Panc1 (cell line): ENCODE measurements around the gene SSR4. TPM values are rescaled to one million over a fixed set of nuclear protein-coding genes. Genes with fewer than 3 reads are reported as not detected.
"Not testable (repeated sequence)": the region's sequence is repeated elsewhere in the genome, so short reads cannot be mapped to it uniquely, and the experiment has no call there.

Source experiments
- ATAC-seq: fragments of 200-7000 bp; cut with Tn5 transposase; 2 replicates; pipeline ENCODE4 v1.9.1; 2020; ENCODE audit warnings: mild to moderate bottlenecking, moderate library complexity
- BruUV-seq: library from RNA; stranded (reverse); fragments of 400-500 nt; replicated peaks from 2 replicates; lab custom pipeline; 2021; lab: Mats Ljungman, UMichigan
- CTCF ChIA-PET: fragments of 300-600 bp; sonication (Branson Sonifier 250); formaldehyde crosslinking; loops from one replicate; lab custom pipeline; 2022; ENCODE audit warnings: antibody characterized with exemption; lab: Charles Lee
- POLR2A ChIA-PET: fragments of 300-600 bp; sonication (Branson Sonifier 250); formaldehyde crosslinking; loops from one replicate; lab custom pipeline; 2022; ENCODE audit warnings: antibody characterized with exemption; lab: Charles Lee
- DNase-seq: peaks from one replicate; pipeline ENCODE4 v3.0.0-alpha.2; 2010; ENCODE audit warnings: low read depth, low spot score
- H3K27ac ChIP-seq: 2 replicates; pipeline ENCODE4 v1.5.1; 2011; ENCODE audit warnings: mild to moderate bottlenecking, low read length, inconsistent platforms
- H3K27me3 ChIP-seq: fragments of 200-500 bp; sonication (Bioruptor generic); 2 replicates; pipeline ENCODE4 v1.6.0; 2014; ENCODE audit warnings: low read length, inconsistent platforms; ENCODE audit not compliant: control insufficient read depth, insufficient read depth
- H3K36me3 ChIP-seq: fragments of 200-500 bp; sonication (Bioruptor generic); 2 replicates; pipeline ENCODE4 v1.5.1; 2014; ENCODE audit warnings: inconsistent platforms, mild to moderate bottlenecking, low read length, moderate library complexity; ENCODE audit not compliant: control insufficient read depth, insufficient read depth
- H3K4me1 ChIP-seq: 2 replicates; pipeline ENCODE4 v1.5.1; 2011; ENCODE audit warnings: inconsistent platforms, mild to moderate bottlenecking, low read length, moderate library complexity; ENCODE audit not compliant: control insufficient read depth, insufficient read depth
- H3K4me3 ChIP-seq, 2 experiments: 2 replicates each; pipeline ENCODE4 v1.5.1; 2011 to 2012; ENCODE audit warnings: low read depth in 2 of 2, low read length in 2 of 2, mild to moderate bottlenecking in 2 of 2, inconsistent platforms in 1 of 2, moderate library complexity in 1 of 2
- H3K9me3 ChIP-seq: fragments of 200-500 bp; sonication (Bioruptor generic); 2 replicates; pipeline ENCODE4 v1.5.1; 2014; ENCODE audit warnings: low read depth, mild to moderate bottlenecking, inconsistent platforms, low read length, moderate library complexity; ENCODE audit not compliant: control insufficient read depth, insufficient read depth
- POLR2AphosphoS5 ChIP-seq: IDR thresholded peaks from 2 replicates; pipeline ENCODE4 v1.6.1; 2012; ENCODE audit warnings: mild to moderate bottlenecking, low read depth, low read length, moderate library complexity
- SIN3A ChIP-seq: IDR thresholded peaks from 2 replicates; pipeline ENCODE4 v1.6.1; 2012; ENCODE audit warnings: low read depth, mild to moderate bottlenecking, low read length, moderate library complexity, borderline replicate concordance; ENCODE audit not compliant: insufficient read depth
- TCF7L2 ChIP-seq: IDR thresholded peaks from 2 replicates; pipeline ENCODE4 v1.6.1; 2011; ENCODE audit warnings: mild to moderate bottlenecking, low read depth, low read length, inconsistent platforms
- in situ Hi-C: cut with HindIII; loops from 2 replicates; pipeline ENCODE4 v1.10.0; 2016; ENCODE audit warnings: low sequenced_read_pairs, low pct_unique_long_range_greater_than_20kb
- intact Hi-C: fragments of 100-400 bp; cut with micrococcal nuclease; formaldehyde crosslinking; loops from one replicate; pipeline ENCODE4 v1.10.0; 2022; ENCODE audit not compliant: unreplicated experiment
- total RNA-seq: library from RNA; stranded (reverse); gene quantifications from one replicate; pipeline ENCODE4 v1.2.1, GENCODE V29; 2021; ENCODE audit not compliant: unreplicated experiment
- TF ChIP-seq, protein P1 (sequence below), 2 experiments: IDR thresholded peaks; 2 replicates each; pipeline ENCODE4 v1.6.1; 2011 to 2012; ENCODE audit warnings: low read depth in 2 of 2, control low read depth in 1 of 2, low read length in 1 of 2, mild to moderate bottlenecking in 1 of 2, moderate library complexity in 1 of 2; ENCODE audit not compliant: insufficient read depth in 1 of 2
- TF ChIP-seq, protein P2 (sequence below): fragments of 450-650 bp; IDR thresholded peaks from 2 replicates; pipeline ENCODE4 v1.5.1; 2017; ENCODE audit warnings: mild to moderate bottlenecking

Gene SSR4
- total RNA-seq, 1 experiment from 2014 or later = 504 TPM

DNA sequence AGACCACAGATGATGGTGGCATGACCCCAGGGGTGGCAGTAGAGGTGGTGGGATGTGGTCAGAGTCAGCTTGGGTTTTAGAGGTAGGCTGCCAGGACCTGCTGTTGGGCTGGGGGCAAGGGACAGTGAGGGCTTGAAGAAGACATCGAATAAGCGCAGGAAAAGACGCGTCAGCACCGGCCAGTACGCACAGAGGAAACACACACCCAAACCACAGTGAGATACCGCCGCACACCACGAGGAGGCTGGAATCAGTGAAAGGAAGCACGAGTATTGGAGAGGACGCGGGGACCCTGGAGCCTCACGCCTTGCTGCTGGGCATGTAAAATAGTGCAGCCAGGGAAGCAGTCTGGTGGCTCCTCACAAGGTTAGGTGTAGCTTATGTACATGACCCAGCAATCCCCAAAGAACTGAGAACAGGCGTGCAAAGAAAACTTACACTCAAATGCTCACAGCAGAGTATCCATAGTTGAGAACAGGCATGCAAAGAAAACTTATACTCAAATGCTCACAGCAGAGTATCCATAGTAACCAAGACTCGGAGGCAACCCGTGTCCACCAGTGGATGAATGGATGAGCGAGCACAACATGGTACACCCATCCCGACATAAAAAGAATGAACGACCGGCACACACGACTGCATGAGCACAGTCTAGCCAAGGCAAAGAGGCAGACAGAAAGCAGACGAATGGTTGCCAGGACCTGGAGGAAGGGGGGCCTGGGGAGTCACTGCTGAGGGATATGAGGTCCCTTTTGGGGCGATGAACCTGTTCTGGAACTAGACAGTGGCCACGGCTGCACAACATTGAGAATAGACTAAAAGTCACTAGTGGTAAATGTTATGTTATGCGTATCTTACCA, 22.6 kb downstream of the SSR4 start:
- TF ChIP-seq, protein P1, sequence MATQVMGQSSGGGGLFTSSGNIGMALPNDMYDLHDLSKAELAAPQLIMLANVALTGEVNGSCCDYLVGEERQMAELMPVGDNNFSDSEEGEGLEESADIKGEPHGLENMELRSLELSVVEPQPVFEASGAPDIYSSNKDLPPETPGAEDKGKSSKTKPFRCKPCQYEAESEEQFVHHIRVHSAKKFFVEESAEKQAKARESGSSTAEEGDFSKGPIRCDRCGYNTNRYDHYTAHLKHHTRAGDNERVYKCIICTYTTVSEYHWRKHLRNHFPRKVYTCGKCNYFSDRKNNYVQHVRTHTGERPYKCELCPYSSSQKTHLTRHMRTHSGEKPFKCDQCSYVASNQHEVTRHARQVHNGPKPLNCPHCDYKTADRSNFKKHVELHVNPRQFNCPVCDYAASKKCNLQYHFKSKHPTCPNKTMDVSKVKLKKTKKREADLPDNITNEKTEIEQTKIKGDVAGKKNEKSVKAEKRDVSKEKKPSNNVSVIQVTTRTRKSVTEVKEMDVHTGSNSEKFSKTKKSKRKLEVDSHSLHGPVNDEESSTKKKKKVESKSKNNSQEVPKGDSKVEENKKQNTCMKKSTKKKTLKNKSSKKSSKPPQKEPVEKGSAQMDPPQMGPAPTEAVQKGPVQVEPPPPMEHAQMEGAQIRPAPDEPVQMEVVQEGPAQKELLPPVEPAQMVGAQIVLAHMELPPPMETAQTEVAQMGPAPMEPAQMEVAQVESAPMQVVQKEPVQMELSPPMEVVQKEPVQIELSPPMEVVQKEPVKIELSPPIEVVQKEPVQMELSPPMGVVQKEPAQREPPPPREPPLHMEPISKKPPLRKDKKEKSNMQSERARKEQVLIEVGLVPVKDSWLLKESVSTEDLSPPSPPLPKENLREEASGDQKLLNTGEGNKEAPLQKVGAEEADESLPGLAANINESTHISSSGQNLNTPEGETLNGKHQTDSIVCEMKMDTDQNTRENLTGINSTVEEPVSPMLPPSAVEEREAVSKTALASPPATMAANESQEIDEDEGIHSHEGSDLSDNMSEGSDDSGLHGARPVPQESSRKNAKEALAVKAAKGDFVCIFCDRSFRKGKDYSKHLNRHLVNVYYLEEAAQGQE (IDR thresholded peaks at IDR 0.05; ENCODE audit: insufficient read depth in 1 of 2, low read depth in 2 of 2, low read length in 1 of 2) = no peak
- no peak for TF ChIP-seq TCF7L2
- Histone ChIP-seq H3K27ac (no peak overlapping the region), H3K9me3 (no peaks in the 10 kb centered on the region), H3K4me3 (no peak overlapping the region), H3K36me3 (no peaks in the 10 kb centered on the region), H3K27me3 (no peaks in the 10 kb centered on the region), H3K4me1 (peaks cover 22% of the 10 kb centered on the region)
- DNase-seq (no peak), ATAC-seq (peak; percentile 25; the same call in 1 of the 2 replicates)
- ChIA-PET CTCF (interaction anchor here (0.5 kb wide), 1 partner anchor 585 kb away, joined by 3 read pairs; no protein-coding TSS in a partner anchor), POLR2A (no interaction called here)
- intact Hi-C loops = no loop called here
- in situ Hi-C loops = no loop called here
- no TSS peak for BruUV-seq

DNA sequence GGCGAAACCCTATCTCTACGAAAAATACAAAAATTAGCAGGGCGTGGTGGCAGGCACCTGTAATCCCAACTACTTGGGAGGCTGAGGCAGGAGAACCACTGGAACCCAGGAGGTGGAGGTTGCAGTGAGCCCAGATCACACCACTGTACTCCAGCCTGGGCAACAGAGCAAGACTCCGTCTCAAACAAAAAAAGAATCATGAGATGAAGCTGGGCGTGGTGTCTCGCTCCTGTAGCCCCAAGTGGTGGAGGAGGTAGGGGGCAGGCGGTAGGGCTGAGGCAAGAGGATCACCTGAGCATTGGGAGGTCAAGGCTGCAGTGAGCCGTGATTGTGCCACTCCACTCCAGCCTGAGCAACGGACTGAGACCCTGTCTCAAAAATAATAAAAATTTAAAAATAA, 23.6 kb downstream of the SSR4 start:
- H3K27me3 ChIP-seq, in situ Hi-C loops, BruUV-seq, H3K9me3 ChIP-seq, H3K36me3 ChIP-seq, H3K4me3 ChIP-seq, DNase-seq, ATAC-seq, intact Hi-C loops, H3K27ac ChIP-seq: not testable (repeated sequence)
- peaks cover 30% of the 10 kb centered on the region for H3K4me1 ChIP-seq
- ChIA-PET CTCF (interaction anchor here (0.6 kb wide), 1 partner anchor 25 kb away, joined by 8 read pairs; no protein-coding TSS in a partner anchor), POLR2A (interaction anchor here (0.7 kb wide), 2 partner anchors 14 to 26 kb away, joined by 3 to 16 read pairs; no protein-coding TSS in a partner anchor)

DNA sequence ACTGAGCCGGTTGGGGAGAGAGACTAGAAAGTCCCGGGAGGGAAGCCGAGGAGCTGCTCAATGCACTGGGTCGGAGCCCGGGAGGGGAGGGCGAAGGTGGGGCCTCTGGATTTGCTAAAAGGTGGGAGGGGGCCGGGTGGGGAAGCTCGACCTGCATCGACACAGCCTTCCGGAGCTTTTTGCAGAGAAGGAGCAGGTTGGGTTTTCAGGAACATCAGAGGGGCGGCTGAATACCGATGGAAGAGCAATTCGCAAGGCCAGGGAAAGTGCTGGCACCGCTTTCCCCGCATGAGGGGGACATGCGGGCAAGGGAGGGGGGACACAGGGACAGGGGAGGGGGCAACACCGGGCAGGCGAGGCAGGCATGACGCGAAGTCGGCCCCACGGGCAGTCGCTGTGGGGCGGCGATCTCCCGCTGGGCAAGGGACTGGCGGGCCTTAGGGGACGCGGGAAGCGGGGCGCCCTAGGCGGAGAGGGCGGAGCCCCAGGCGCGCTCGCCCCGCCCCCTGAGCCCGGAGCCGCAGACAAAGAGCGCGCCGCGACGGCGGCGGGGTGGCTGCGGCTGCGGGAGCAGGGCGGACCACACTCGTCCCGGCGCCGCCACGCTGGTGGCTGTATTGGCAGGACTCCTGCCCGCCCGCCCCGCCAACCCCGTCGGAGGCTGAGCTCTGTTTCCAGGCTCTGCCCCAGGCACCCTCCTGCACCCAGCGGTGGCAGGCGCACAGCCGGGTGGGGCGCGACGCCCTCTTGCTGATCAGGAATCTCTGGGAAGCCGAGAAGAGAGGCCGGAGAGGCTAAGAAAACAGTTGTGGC, 24.3 kb downstream of the SSR4 start:
- POLR2A ChIA-PET = interaction anchor here (0.7 kb wide), 2 partner anchors 15 to 25 kb away, joined by 3 to 16 read pairs; no protein-coding TSS in a partner anchor
- intact Hi-C loops (no loop called here), in situ Hi-C loops (no loop called here)
- Histone ChIP-seq H3K4me3 (peak overlapping the region; percentile 46 to 63), H3K27me3 (no peaks in the 10 kb centered on the region), H3K9me3 (no peaks in the 10 kb centered on the region), H3K4me1 (peaks cover 30% of the 10 kb centered on the region), H3K27ac (peak overlapping the region; percentile 84), H3K36me3 (no peaks in the 10 kb centered on the region)
- peak; percentile 92 for ATAC-seq
- TF ChIP-seq, protein P2, sequence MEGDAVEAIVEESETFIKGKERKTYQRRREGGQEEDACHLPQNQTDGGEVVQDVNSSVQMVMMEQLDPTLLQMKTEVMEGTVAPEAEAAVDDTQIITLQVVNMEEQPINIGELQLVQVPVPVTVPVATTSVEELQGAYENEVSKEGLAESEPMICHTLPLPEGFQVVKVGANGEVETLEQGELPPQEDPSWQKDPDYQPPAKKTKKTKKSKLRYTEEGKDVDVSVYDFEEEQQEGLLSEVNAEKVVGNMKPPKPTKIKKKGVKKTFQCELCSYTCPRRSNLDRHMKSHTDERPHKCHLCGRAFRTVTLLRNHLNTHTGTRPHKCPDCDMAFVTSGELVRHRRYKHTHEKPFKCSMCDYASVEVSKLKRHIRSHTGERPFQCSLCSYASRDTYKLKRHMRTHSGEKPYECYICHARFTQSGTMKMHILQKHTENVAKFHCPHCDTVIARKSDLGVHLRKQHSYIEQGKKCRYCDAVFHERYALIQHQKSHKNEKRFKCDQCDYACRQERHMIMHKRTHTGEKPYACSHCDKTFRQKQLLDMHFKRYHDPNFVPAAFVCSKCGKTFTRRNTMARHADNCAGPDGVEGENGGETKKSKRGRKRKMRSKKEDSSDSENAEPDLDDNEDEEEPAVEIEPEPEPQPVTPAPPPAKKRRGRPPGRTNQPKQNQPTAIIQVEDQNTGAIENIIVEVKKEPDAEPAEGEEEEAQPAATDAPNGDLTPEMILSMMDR = no peak
- TF ChIP-seq POLR2AphosphoS5 = peak; percentile 62
- no peak for TF ChIP-seq SIN3A
- TF ChIP-seq, protein P1 (IDR thresholded peaks at IDR 0.05; ENCODE audit: insufficient read depth in 1 of 2, low read depth in 2 of 2, low read length in 1 of 2) = no peak
- TF ChIP-seq TCF7L2 = 0 out of 2 replicates have a peak, but pooled peaks have one; percentile 22
- BruUV-seq = no TSS peak
- no peak for DNase-seq
- CTCF ChIA-PET = interaction anchor here (0.6 kb wide), 2 partner anchors 25 to 83 kb away, joined by 7 to 8 read pairs; no protein-coding TSS in a partner anchor
